ENCODE data around the gene BCKDHB.

BCKDHB gene

GRCh38 chr6:80259118-80259517 is 152.6 kb downstream of the BCKDHB start:
- H3K27me3 ChIP-seq = no peaks in the 10 kb centered on the region
- no peak for TF ChIP-seq CTCF (IDR thresholded peaks at IDR 0.05)
- no peaks in the 10 kb centered on the region for H3K36me3 ChIP-seq

GRCh38 chr6:80263585-80263984 is 157.1 kb downstream of the BCKDHB start:
- no peak overlapping the region for H3K27ac ChIP-seq
- no peaks in the 10 kb centered on the region for H3K27me3 ChIP-seq
- no peak for TF ChIP-seq CTCF (IDR thresholded peaks at IDR 0.05)
- no peaks in the 10 kb centered on the region for H3K9me3 ChIP-seq
- H3K36me3 ChIP-seq = no peaks in the 10 kb centered on the region
- H3K4me1 ChIP-seq (ENCODE audit: control insufficient read depth in 1 of 2, insufficient read depth in 1 of 2, low read depth in 1 of 2, low read length in 1 of 2) = no peaks in the 10 kb centered on the region
- H3K4me3 ChIP-seq (ENCODE audit: low read depth in 1 of 2, low read length in 1 of 2) = no peak overlapping the region

More at GRCh38 chr6:80259118-80259517, 152.6 kb downstream of the BCKDHB start:
- Histone ChIP-seq H3K9me3 (no peaks in the 10 kb centered on the region), H3K27ac (no peak overlapping the region), H3K4me3 (ENCODE audit: low read depth in 1 of 2, low read length in 1 of 2) (no peak overlapping the region), H3K4me1 (ENCODE audit: control insufficient read depth in 1 of 2, insufficient read depth in 1 of 2, low read depth in 1 of 2, low read length in 1 of 2) (no peaks in the 10 kb centered on the region)

GRCh38 chr6:80268865-80269730 is 162.6 kb downstream of the BCKDHB start:
- no peaks in the 10 kb centered on the region for H3K4me1 ChIP-seq (ENCODE audit: control insufficient read depth in 1 of 2, insufficient read depth in 1 of 2, low read depth in 1 of 2, low read length in 1 of 2)
- H3K27me3 ChIP-seq = no peaks in the 10 kb centered on the region
- H3K9me3 ChIP-seq = no peaks in the 10 kb centered on the region
- TF ChIP-seq CTCF (IDR thresholded peaks at IDR 0.05) = no peak
- H3K36me3 ChIP-seq = no peaks in the 10 kb centered on the region
- H3K27ac ChIP-seq = no peak overlapping the region
- no peak overlapping the region for H3K4me3 ChIP-seq (ENCODE audit: low read depth in 1 of 2, low read length in 1 of 2)

GRCh38 chr6:80271074-80271473 is 164.6 kb downstream of the BCKDHB start:
- Histone ChIP-seq H3K4me3 (ENCODE audit: low read depth in 1 of 2, low read length in 1 of 2) (no peak overlapping the region), H3K27ac (no peak overlapping the region), H3K36me3 (no peaks in the 10 kb centered on the region), H3K9me3 (no peaks in the 10 kb centered on the region), H3K27me3 (no peaks in the 10 kb centered on the region), H3K4me1 (ENCODE audit: control insufficient read depth in 1 of 2, insufficient read depth in 1 of 2, low read depth in 1 of 2, low read length in 1 of 2) (no peaks in the 10 kb centered on the region)
- TF ChIP-seq CTCF (IDR thresholded peaks at IDR 0.05) = no peak

GRCh38 chr6:80272988-80273387 is 166.5 kb downstream of the BCKDHB start:
- TF ChIP-seq CTCF (IDR thresholded peaks at IDR 0.05) = no peak
- H3K9me3 ChIP-seq = no peaks in the 10 kb centered on the region
- H3K36me3 ChIP-seq = no peaks in the 10 kb centered on the region
- no peaks in the 10 kb centered on the region for H3K27me3 ChIP-seq
- H3K4me3 ChIP-seq (ENCODE audit: low read depth in 1 of 2, low read length in 1 of 2) = no peak overlapping the region
- H3K27ac ChIP-seq = no peak overlapping the region
- H3K4me1 ChIP-seq (ENCODE audit: control insufficient read depth in 1 of 2, insufficient read depth in 1 of 2, low read depth in 1 of 2, low read length in 1 of 2) = no peaks in the 10 kb centered on the region

Data from neutrophil (primary cell).